ENCODE measurements around the gene TRIM65.

TRIM65 gene

GRCh38 chr17:75925103-75925502, 28.4 kb upstream of the TRIM65 start:
- Mint-ChIP-seq H3K4me3 (no peak overlapping the region), H3K27ac (no peak overlapping the region), H3K9me3 (no peaks in the 10 kb centered on the region), H3K4me1 (ENCODE audit: low read depth) (peaks cover 14% of the 10 kb centered on the region), H3K36me3 (ENCODE audit: low read depth) (no peaks in the 10 kb centered on the region), H3K27me3 (no peaks in the 10 kb centered on the region)
- intact Hi-C loops (cut with micrococcal nuclease) = no loop called here

GRCh38 chr17:75922963-75923874, 26.5 kb upstream of the TRIM65 start:
- H3K27ac Mint-ChIP-seq = no peak overlapping the region
- intact Hi-C loops (cut with micrococcal nuclease) = no loop called here
- H3K4me1 Mint-ChIP-seq (ENCODE audit: low read depth) = peaks cover 14% of the 10 kb centered on the region

GRCh38 chr17:75922173-75922961, 25.6 kb upstream of the TRIM65 start:
- no peak overlapping the region for H3K4me3 Mint-ChIP-seq
- intact Hi-C loops (cut with micrococcal nuclease) = no loop called here
- H3K9me3 Mint-ChIP-seq = no peaks in the 10 kb centered on the region
- no peaks in the 10 kb centered on the region for H3K36me3 Mint-ChIP-seq (ENCODE audit: low read depth)
- no peaks in the 10 kb centered on the region for H3K27me3 Mint-ChIP-seq
- peaks cover 8% of the 10 kb centered on the region for H3K4me1 Mint-ChIP-seq (ENCODE audit: low read depth)
- H3K27ac Mint-ChIP-seq = no peak overlapping the region

More at GRCh38 chr17:75922963-75923874, 26.5 kb upstream of the TRIM65 start:
- H3K4me3 Mint-ChIP-seq = no peak overlapping the region
- no peaks in the 10 kb centered on the region for H3K36me3 Mint-ChIP-seq (ENCODE audit: low read depth)
- H3K9me3 Mint-ChIP-seq = no peaks in the 10 kb centered on the region
- no peaks in the 10 kb centered on the region for H3K27me3 Mint-ChIP-seq

- Mint-ChIP-seq H3K4me1 (ENCODE audit: low read depth) (peaks cover under 1% of the 10 kb centered on the region), H3K27me3 (no peaks in the 10 kb centered on the region), H3K27ac (no peak overlapping the region), H3K36me3 (ENCODE audit: low read depth) (no peaks in the 10 kb centered on the region), H3K4me3 (no peak overlapping the region), H3K9me3 (no peaks in the 10 kb centered on the region)
- intact Hi-C loops (cut with micrococcal nuclease) = no loop called here
Observed at GRCh38 chr17:75921596-75921995, 24.8 kb upstream of the TRIM65 start.

- H3K27me3 Mint-ChIP-seq = no peaks in the 10 kb centered on the region
- no peaks in the 10 kb centered on the region for H3K36me3 Mint-ChIP-seq (ENCODE audit: low read depth)
- no peak overlapping the region for H3K4me3 Mint-ChIP-seq
- H3K4me1 Mint-ChIP-seq (ENCODE audit: low read depth) = no peaks in the 10 kb centered on the region
- H3K27ac Mint-ChIP-seq = no peak overlapping the region
- intact Hi-C loops (cut with micrococcal nuclease) = no loop called here
- H3K9me3 Mint-ChIP-seq = no peaks in the 10 kb centered on the region
Observed at GRCh38 chr17:75920045-75920560, 23.4 kb upstream of the TRIM65 start.

- H3K9me3 Mint-ChIP-seq = no peaks in the 10 kb centered on the region
- H3K27me3 Mint-ChIP-seq = no peaks in the 10 kb centered on the region
- H3K27ac Mint-ChIP-seq = no peak overlapping the region
- no peaks in the 10 kb centered on the region for H3K4me1 Mint-ChIP-seq (ENCODE audit: low read depth)
- no peak overlapping the region for H3K4me3 Mint-ChIP-seq
- H3K36me3 Mint-ChIP-seq (ENCODE audit: low read depth) = peaks cover 4% of the 10 kb centered on the region
- intact Hi-C loops (cut with micrococcal nuclease) = no loop called here
Observed at GRCh38 chr17:75919611-75920010, 22.9 kb upstream of the TRIM65 start.

- no peaks in the 10 kb centered on the region for H3K9me3 Mint-ChIP-seq
- H3K27me3 Mint-ChIP-seq = no peaks in the 10 kb centered on the region
- H3K27ac Mint-ChIP-seq = no peak overlapping the region
- no peaks in the 10 kb centered on the region for H3K4me1 Mint-ChIP-seq (ENCODE audit: low read depth)
- intact Hi-C loops (cut with micrococcal nuclease) = no loop called here
- H3K4me3 Mint-ChIP-seq = no peak overlapping the region
- H3K36me3 Mint-ChIP-seq (ENCODE audit: low read depth) = peaks cover 5% of the 10 kb centered on the region
Observed at GRCh38 chr17:75917917-75918445, 21.2 kb upstream of the TRIM65 start.

- Mint-ChIP-seq H3K9me3 (no peaks in the 10 kb centered on the region), H3K27ac (no peak overlapping the region), H3K4me1 (ENCODE audit: low read depth) (no peaks in the 10 kb centered on the region), H3K27me3 (no peaks in the 10 kb centered on the region), H3K36me3 (ENCODE audit: low read depth) (peaks cover 5% of the 10 kb centered on the region), H3K4me3 (no peak overlapping the region)
- intact Hi-C loops (cut with micrococcal nuclease) = no loop called here
Observed at GRCh38 chr17:75917141-75917916, 20.6 kb upstream of the TRIM65 start.

GRCh38 chr17:75915268-75915667, 18.5 kb upstream of the TRIM65 start:
- intact Hi-C loops (cut with micrococcal nuclease) = no loop called here
- Mint-ChIP-seq H3K36me3 (ENCODE audit: low read depth) (peaks cover 5% of the 10 kb centered on the region), H3K4me1 (ENCODE audit: low read depth) (no peaks in the 10 kb centered on the region), H3K27me3 (no peaks in the 10 kb centered on the region), H3K4me3 (no peak overlapping the region), H3K9me3 (no peaks in the 10 kb centered on the region), H3K27ac (no peak overlapping the region)

GRCh38 chr17:75914643-75915267, 18.0 kb upstream of the TRIM65 start:
- Mint-ChIP-seq H3K27me3 (peaks cover 2% of the 10 kb centered on the region), H3K4me3 (no peak overlapping the region), H3K4me1 (ENCODE audit: low read depth) (no peaks in the 10 kb centered on the region), H3K36me3 (ENCODE audit: low read depth) (peaks cover 5% of the 10 kb centered on the region), H3K9me3 (no peaks in the 10 kb centered on the region), H3K27ac (peak overlapping the region; percentile 2)
- intact Hi-C loops (cut with micrococcal nuclease) = no loop called here

GRCh38 chr17:75913537-75914210, 16.9 kb upstream of the TRIM65 start:
- Mint-ChIP-seq H3K36me3 (ENCODE audit: low read depth) (peaks cover 5% of the 10 kb centered on the region), H3K4me3 (no peak overlapping the region), H3K27ac (peak overlapping the region; percentile 2), H3K9me3 (no peaks in the 10 kb centered on the region), H3K4me1 (ENCODE audit: low read depth) (no peaks in the 10 kb centered on the region), H3K27me3 (peaks cover 2% of the 10 kb centered on the region)
- intact Hi-C loops (cut with micrococcal nuclease) = no loop called here

GRCh38 chr17:75910699-75911098, 13.9 kb upstream of the TRIM65 start:
- H3K27ac Mint-ChIP-seq = no peak overlapping the region
- no peak overlapping the region for H3K4me3 Mint-ChIP-seq
- H3K36me3 Mint-ChIP-seq (ENCODE audit: low read depth) = peaks cover 5% of the 10 kb centered on the region

More at GRCh38 chr17:75910699-75911098, 13.9 kb upstream of the TRIM65 start:
- Mint-ChIP-seq H3K4me1 (ENCODE audit: low read depth) (peaks cover 6% of the 10 kb centered on the region), H3K27me3 (peaks cover 2% of the 10 kb centered on the region), H3K9me3 (no peaks in the 10 kb centered on the region)
- intact Hi-C loops (cut with micrococcal nuclease) = no loop called here

Data from dendritic cell treated with granulocyte-macrophage colony-stimulating factor and Interleukin-4, amounts not matched to agents 40 ng/mL and 50 ng/mL, for 4 days (primary cell).